ENCODE results near the gene PCDH9.

GRCh38 chr13:66933994-66934393 lies 296.1 kb downstream of the PCDH9 start:
- no peak for TF ChIP-seq EZH2phosphoT487 (IDR thresholded peaks at IDR 0.05; ENCODE audit: unreplicated experiment)
- no peak for TF ChIP-seq CTCF (conservative IDR thresholded peaks at IDR 0.05; ENCODE audit: low read depth in 2 of 2)
- no peak for TF ChIP-seq REST (IDR thresholded peaks at IDR 0.05; ENCODE audit: unreplicated experiment)
- no peak for TF ChIP-seq POLR2AphosphoS5 (IDR thresholded peaks at IDR 0.05; ENCODE audit: low read depth)

Measured in GM23338 (cell line).